ENCODE data around the gene ZSWIM2.
"Not testable (repeated sequence)": the region's sequence is repeated elsewhere in the genome, so short reads cannot be mapped to it uniquely, and the experiment has no call there.

DNA sequence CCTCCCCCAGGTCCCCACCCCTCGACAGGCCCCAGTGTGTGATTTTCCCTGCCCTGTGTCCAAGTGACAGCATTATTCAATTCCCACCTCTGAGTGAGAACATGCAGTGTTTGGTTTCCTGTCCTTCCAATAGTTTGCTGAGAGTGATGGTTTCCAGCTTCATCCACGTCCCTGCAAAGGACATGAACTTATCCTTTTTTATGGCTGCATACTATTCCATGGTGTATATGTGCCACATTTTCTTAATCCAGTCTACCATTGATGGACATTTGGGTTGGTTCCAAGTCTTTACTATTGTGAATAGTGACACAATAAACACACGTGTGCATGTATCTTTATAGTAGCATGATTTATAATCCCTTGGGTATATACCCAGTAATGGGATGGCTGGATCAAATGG lies 47.2 kb upstream of the ZSWIM2 start:
- TF ChIP-seq, protein P1, sequence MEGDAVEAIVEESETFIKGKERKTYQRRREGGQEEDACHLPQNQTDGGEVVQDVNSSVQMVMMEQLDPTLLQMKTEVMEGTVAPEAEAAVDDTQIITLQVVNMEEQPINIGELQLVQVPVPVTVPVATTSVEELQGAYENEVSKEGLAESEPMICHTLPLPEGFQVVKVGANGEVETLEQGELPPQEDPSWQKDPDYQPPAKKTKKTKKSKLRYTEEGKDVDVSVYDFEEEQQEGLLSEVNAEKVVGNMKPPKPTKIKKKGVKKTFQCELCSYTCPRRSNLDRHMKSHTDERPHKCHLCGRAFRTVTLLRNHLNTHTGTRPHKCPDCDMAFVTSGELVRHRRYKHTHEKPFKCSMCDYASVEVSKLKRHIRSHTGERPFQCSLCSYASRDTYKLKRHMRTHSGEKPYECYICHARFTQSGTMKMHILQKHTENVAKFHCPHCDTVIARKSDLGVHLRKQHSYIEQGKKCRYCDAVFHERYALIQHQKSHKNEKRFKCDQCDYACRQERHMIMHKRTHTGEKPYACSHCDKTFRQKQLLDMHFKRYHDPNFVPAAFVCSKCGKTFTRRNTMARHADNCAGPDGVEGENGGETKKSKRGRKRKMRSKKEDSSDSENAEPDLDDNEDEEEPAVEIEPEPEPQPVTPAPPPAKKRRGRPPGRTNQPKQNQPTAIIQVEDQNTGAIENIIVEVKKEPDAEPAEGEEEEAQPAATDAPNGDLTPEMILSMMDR (IDR thresholded peaks at IDR 0.05): not testable (repeated sequence)
- TF ChIP-seq POLR2A (IDR thresholded peaks at IDR 0.05): not testable (repeated sequence)

Measured in adrenal gland (tissue), 5 donors.